GM12872 (cell line): ENCODE data around the gene DDX18.

ENCODE experiments used
- TF ChIP-seq, protein P1 (sequence below): IDR thresholded peaks from 3 replicates; pipeline ENCODE4 v1.5.1; 2011; ENCODE audit warnings: low read depth, mild to moderate bottlenecking, low read length, moderate library complexity; ENCODE audit not compliant: insufficient read depth

Gene DDX18

GRCh38 chr2:117825437-117825836 lies 10.9 kb downstream of the DDX18 start:
- TF ChIP-seq, protein P1, sequence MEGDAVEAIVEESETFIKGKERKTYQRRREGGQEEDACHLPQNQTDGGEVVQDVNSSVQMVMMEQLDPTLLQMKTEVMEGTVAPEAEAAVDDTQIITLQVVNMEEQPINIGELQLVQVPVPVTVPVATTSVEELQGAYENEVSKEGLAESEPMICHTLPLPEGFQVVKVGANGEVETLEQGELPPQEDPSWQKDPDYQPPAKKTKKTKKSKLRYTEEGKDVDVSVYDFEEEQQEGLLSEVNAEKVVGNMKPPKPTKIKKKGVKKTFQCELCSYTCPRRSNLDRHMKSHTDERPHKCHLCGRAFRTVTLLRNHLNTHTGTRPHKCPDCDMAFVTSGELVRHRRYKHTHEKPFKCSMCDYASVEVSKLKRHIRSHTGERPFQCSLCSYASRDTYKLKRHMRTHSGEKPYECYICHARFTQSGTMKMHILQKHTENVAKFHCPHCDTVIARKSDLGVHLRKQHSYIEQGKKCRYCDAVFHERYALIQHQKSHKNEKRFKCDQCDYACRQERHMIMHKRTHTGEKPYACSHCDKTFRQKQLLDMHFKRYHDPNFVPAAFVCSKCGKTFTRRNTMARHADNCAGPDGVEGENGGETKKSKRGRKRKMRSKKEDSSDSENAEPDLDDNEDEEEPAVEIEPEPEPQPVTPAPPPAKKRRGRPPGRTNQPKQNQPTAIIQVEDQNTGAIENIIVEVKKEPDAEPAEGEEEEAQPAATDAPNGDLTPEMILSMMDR = no peak

DNA sequence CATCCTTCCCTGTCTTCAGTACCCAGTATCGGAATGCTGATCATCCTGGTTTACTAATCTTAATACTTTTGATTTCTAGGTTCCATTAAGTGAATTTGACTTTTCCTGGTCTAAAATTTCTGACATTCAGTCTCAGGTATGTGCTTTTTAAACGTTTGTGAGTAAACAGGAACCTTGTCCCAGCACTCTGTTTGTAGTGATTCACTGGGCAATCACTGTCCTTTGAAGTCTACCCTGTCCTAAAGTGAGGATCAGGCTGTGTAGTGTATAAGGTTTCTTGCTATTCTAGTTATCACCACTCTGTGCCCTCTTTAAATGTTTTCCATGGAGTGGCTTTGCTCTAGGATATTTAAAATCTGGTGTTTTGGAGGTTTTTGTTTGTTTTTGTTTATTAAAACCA lies 14.4 kb downstream of the DDX18 start:
- TF ChIP-seq, protein P1 = no peak

DNA sequence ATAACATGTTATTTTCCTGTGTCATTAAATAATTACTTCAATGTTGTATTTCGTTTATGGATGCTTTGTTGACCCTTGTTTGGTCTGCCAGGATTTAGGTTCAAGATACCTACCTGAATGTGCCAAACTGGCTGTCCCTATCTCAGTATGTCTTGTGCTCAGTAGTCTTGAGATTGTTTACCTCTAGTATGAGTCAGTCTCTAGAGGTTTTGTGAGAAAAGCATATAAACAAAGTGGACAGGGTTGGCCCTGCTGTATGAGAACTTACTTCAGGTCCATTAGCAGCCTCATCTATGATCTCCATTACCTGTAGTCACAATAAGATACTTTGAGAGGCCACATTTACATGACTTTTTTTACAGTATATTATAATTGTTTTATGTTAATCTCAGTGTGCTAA lies 17.8 kb downstream of the DDX18 start:
- TF ChIP-seq, protein P1 = no peak

GRCh38 chr2:117832905-117833613 lies 18.6 kb downstream of the DDX18 start:
- TF ChIP-seq, protein P1 = no peak

DNA sequence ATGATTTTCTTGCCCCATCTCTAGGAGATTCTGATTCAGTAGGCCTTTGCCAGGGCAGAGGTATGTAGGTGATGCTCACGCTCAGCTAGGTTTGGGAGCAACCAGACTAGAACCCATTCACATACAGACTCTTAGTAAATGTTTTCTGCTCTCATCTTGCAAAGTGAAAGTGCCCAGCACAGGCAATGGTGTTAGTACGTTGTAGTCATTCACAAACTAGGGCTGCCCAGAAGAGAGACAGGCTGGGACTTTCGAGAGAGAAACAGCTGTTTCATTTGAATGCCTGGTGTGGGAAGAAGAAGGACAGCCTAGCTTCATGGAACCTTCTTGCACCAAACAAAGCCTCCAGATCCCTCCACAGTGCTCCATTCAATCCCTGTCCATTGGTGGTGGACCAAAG lies 19.4 kb downstream of the DDX18 start:
- TF ChIP-seq, protein P1 = no peak

- TF ChIP-seq, protein P1 = no peak
Observed at GRCh38 chr2:117834992-117835391, 20.5 kb downstream of the DDX18 start.

DNA sequence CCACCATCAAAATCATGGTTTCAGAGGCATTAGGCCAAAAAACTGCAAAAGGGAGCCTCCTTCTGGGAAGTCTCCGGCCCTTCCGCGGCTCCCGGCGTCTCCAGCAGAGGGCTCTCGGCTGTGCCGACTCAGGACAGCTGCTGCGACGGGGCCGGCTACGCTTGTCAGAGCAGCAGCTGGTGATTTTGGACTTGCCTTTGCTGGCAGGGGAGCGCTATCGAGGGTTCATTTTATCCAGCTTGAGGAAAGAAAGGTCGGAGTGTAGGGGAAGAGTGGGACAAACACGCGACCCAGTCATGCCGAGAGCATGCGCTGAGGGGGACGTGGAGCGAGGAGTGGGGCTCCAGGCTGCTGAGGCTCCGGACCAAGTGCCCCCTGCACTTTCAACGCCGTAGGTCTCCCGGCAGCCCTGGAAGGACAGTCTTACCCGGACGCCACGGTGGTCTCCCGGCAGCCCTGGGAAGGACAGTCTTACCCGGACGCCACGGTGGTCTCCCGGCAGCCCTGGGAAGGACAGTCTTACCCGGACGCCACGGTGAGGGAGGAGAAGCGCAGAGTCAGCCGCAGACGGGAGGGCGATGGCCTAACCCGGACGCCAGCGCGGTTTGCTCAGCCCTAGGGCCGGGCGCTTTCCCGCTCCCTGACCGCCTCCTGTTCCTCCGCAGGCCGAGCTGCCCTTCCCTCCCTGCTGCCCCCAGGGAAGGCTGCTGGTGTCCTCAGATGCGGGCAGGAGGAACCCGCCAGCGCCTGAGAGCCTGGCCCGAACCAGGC lies 21.7 kb downstream of the DDX18 start:
- TF ChIP-seq, protein P1 = peak; percentile 81
